Osteoblast (primary cell): Measurements from ENCODE around the gene PAK2. TPM values are rescaled to one million over a fixed set of nuclear protein-coding genes. Genes with fewer than 3 reads are reported as not detected.
"Not testable (repeated sequence)": the region's sequence is repeated elsewhere in the genome, so short reads cannot be mapped to it uniquely, and the experiment has no call there.

ENCODE experiments used
- DNase-seq: peaks from one replicate; pipeline ENCODE4 v3.0.0; 2011; ENCODE audit warnings: low spot score, mixed read lengths; ENCODE audit not compliant: insufficient read length; ENCODE audit errors: missing footprints
- H2AFZ ChIP-seq: 2 replicates; pipeline ENCODE4 v1.6.0; 2011; ENCODE audit warnings: mild to moderate bottlenecking, low read length
- H3K27ac ChIP-seq: 2 replicates; pipeline ENCODE4 v1.5.1; 2011; ENCODE audit warnings: mild to moderate bottlenecking, low read depth, low read length, moderate library complexity
- H3K27me3 ChIP-seq: 2 replicates; pipeline ENCODE4 v1.6.0; 2012; ENCODE audit warnings: mild to moderate bottlenecking, control low read depth, inconsistent platforms, low read length, moderate library complexity; ENCODE audit not compliant: insufficient read depth
- H3K36me3 ChIP-seq: 2 replicates; pipeline ENCODE4 v1.5.1; 2011; ENCODE audit warnings: mild to moderate bottlenecking, low read length, control low read depth, moderate library complexity; ENCODE audit not compliant: insufficient read depth
- H3K4me1 ChIP-seq: 2 replicates; pipeline ENCODE4 v1.5.1; 2011; ENCODE audit warnings: mild to moderate bottlenecking, low read length, control low read depth, moderate library complexity; ENCODE audit not compliant: insufficient read depth
- H3K4me2 ChIP-seq: 2 replicates; pipeline ENCODE4 v1.6.0; 2011; ENCODE audit warnings: mild to moderate bottlenecking, low read length; ENCODE audit not compliant: insufficient read depth
- H3K4me3 ChIP-seq: fragments of 200-600 bp; sonication (generic); 3 replicates; pipeline ENCODE4 v1.5.1; 2012; ENCODE audit warnings: mild to moderate bottlenecking, low read length, inconsistent platforms; ENCODE audit not compliant: insufficient read depth
- H3K79me2 ChIP-seq: 2 replicates; pipeline ENCODE4 v1.6.0; 2012; ENCODE audit warnings: mild to moderate bottlenecking, low read length, control low read depth, inconsistent platforms; ENCODE audit not compliant: insufficient read depth
- H3K9me3 ChIP-seq: 2 replicates; pipeline ENCODE4 v1.5.1; 2011; ENCODE audit warnings: low read depth, low read length, control low read depth
- H4K20me1 ChIP-seq: 2 replicates; pipeline ENCODE4 v1.6.0; 2012; ENCODE audit warnings: mild to moderate bottlenecking, low read length, control low read depth; ENCODE audit not compliant: insufficient read depth
- total RNA-seq: library from RNA; depleted of rRNA; stranded (reverse); fragments of >200 nt; gene quantifications from 2 replicates; pipeline ENCODE4 v1.2.3, GENCODE V29; 2012
- TF ChIP-seq, protein P1 (sequence below): IDR thresholded peaks from 2 replicates; pipeline ENCODE4 v1.5.1; 2011; ENCODE audit warnings: mild to moderate bottlenecking, low read depth, low read length, moderate library complexity; ENCODE audit errors: extremely low read depth

PAK2 gene
- total RNA-seq, 1 donor, result 36.6 TPM

DNA sequence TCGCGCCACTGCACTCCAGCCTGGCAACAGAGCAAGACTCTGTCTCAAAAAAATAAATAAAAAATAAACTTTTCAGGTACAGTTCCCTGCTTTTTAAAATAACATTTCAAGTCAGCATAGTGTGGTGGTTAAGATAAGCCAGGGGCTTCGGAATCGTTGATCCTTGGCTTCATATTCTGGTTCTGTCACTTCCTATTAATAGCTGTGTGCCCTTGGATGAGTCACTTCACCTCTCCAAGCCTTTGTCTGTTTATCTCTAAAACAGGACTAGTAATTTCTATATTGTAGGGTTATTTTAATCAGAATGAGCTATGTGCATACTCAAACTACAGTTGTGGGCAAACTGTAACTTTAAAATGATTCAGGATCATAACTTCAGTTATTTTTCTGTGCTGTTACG is 74.2 kb downstream of the PAK2 start:
- Histone ChIP-seq H3K79me2 (no peaks in the 10 kb centered on the region), H3K4me3 (no peak overlapping the region), H3K9me3 (no peaks in the 10 kb centered on the region), H2AFZ (no peak overlapping the region), H3K4me1 (no peaks in the 10 kb centered on the region), H3K27ac (no peak overlapping the region), H3K27me3 (no peaks in the 10 kb centered on the region), H3K4me2 (no peak overlapping the region), H3K36me3 (peaks cover 41% of the 10 kb centered on the region), H4K20me1 (no peaks in the 10 kb centered on the region)
- peak; percentile 58 for DNase-seq
- TF ChIP-seq, protein P1, sequence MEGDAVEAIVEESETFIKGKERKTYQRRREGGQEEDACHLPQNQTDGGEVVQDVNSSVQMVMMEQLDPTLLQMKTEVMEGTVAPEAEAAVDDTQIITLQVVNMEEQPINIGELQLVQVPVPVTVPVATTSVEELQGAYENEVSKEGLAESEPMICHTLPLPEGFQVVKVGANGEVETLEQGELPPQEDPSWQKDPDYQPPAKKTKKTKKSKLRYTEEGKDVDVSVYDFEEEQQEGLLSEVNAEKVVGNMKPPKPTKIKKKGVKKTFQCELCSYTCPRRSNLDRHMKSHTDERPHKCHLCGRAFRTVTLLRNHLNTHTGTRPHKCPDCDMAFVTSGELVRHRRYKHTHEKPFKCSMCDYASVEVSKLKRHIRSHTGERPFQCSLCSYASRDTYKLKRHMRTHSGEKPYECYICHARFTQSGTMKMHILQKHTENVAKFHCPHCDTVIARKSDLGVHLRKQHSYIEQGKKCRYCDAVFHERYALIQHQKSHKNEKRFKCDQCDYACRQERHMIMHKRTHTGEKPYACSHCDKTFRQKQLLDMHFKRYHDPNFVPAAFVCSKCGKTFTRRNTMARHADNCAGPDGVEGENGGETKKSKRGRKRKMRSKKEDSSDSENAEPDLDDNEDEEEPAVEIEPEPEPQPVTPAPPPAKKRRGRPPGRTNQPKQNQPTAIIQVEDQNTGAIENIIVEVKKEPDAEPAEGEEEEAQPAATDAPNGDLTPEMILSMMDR, result no peak

DNA sequence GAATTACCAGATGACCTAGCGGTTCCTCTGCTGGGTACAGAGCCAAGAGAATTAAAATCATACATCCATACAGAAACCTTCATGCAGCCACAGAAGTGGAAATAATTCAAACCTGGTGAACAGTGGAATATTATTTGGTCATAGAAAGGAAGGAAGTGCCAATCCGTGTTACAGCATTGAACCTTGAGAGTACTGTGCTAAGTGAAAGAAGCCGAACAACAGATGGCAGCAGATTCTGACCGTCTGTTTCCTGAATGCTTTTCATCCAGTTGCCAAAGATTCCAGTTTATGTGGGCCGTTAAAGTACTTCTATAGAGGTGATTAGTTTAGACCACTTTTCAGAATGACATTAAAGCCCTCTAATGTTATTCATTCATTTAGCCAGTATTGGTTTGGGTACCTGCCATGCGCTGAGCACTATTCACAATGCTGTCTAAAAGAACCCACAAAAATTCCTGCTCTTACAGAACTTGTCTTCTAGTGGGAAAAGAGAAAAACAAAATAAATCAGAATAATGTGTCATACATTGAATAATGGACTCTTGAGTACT is 82.2 kb downstream of the PAK2 start:
- peaks cover 73% of the 10 kb centered on the region for H3K36me3 ChIP-seq

DNA sequence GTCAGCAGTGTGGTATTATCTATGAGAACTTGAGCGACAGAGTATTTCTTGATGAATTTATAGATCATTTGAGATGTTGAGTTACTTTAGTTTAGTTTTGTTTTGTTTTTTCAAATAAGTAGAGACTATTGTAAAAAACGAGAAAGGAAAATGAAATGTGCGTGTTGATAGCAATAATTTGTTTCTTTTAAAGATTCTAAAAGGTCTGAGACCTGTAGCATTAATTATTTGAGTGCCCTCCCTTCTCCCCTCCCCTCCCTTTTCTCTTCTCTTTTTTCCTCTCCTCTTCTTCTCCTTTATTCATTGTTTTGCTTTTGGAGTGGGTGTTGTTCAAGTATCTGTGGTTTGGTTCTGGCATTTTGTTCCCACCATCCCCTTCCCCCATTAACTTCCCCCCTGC is 90.0 kb downstream of the PAK2 start:
- not testable (repeated sequence) for H3K9me3 ChIP-seq, DNase-seq, H3K79me2 ChIP-seq, H3K27ac ChIP-seq, H2AFZ ChIP-seq, H3K4me1 ChIP-seq, H3K27me3 ChIP-seq, H3K4me2 ChIP-seq, H4K20me1 ChIP-seq, H3K4me3 ChIP-seq
- H3K36me3 ChIP-seq, result peaks cover 40% of the 10 kb centered on the region

More for the DNA sequence above, 82.2 kb downstream of the PAK2 start:
- Histone ChIP-seq H3K4me1 (no peaks in the 10 kb centered on the region), H3K27ac (no peak overlapping the region), H2AFZ (no peak overlapping the region), H3K4me2 (no peak overlapping the region), H3K9me3 (no peaks in the 10 kb centered on the region), H3K79me2 (no peaks in the 10 kb centered on the region), H3K4me3 (no peak overlapping the region), H3K27me3 (no peaks in the 10 kb centered on the region), H4K20me1 (no peaks in the 10 kb centered on the region)
- TF ChIP-seq, protein P1, result no peak
- DNase-seq, result no peak

DNA sequence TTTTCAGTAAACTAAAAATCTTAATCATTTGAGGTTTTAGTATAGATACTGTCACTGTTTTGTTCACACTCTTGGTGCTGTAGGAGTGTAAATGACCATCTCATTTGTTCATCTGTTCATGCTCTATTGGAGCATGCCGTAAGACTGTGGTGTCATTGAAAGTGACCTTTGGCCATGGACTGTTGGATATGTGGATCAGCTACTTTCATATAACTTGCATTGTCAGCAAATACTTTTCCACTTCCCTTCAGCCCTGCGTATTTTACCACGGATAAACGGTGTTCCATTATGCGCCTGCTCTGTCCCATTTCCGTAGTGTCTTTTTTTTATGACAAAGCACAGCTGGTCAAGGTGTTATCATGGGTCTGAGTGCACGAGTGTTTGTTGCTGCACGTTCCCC is 95.4 kb downstream of the PAK2 start:
- H3K36me3 ChIP-seq, result peaks cover 13% of the 10 kb centered on the region
- no peak overlapping the region for H3K4me2 ChIP-seq
- no peak for DNase-seq
- TF ChIP-seq, protein P1, result no peak
- H4K20me1 ChIP-seq, result no peaks in the 10 kb centered on the region
- H3K79me2 ChIP-seq, result no peaks in the 10 kb centered on the region
- no peak overlapping the region for H3K4me3 ChIP-seq
- no peaks in the 10 kb centered on the region for H3K27me3 ChIP-seq
- no peak overlapping the region for H2AFZ ChIP-seq
- no peaks in the 10 kb centered on the region for H3K4me1 ChIP-seq
- no peak overlapping the region for H3K27ac ChIP-seq
- no peaks in the 10 kb centered on the region for H3K9me3 ChIP-seq

DNA sequence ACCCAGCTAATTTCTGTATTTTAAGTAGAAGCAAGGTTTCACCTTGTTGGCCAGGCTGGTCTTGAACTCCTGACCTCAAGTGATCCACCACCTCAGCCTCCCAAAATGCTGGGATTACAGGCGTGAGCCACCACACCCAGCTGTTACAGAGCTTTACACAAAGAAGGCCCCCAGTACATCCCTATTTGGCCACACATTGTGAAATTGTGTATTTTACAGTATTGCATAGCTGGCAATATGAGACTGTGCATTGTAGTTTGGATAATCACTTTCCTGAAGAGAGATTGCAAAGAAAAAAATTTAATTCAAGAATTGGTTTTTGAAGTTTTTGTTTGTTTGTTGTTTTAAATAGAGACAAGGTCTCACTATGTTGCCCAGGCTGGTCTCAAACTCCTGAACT is 97.0 kb downstream of the PAK2 start:
- not testable (repeated sequence) for H3K79me2 ChIP-seq, H3K4me3 ChIP-seq, H3K4me1 ChIP-seq, H3K9me3 ChIP-seq, H3K36me3 ChIP-seq, H4K20me1 ChIP-seq, H3K27ac ChIP-seq, H3K4me2 ChIP-seq, H2AFZ ChIP-seq, DNase-seq, H3K27me3 ChIP-seq
